ENCODE measurements around the gene MRGPRG.
A peak's percentile ranks its signal among the peaks of the same experiment; 100 is the strongest.

- TF ChIP-seq, protein P1, sequence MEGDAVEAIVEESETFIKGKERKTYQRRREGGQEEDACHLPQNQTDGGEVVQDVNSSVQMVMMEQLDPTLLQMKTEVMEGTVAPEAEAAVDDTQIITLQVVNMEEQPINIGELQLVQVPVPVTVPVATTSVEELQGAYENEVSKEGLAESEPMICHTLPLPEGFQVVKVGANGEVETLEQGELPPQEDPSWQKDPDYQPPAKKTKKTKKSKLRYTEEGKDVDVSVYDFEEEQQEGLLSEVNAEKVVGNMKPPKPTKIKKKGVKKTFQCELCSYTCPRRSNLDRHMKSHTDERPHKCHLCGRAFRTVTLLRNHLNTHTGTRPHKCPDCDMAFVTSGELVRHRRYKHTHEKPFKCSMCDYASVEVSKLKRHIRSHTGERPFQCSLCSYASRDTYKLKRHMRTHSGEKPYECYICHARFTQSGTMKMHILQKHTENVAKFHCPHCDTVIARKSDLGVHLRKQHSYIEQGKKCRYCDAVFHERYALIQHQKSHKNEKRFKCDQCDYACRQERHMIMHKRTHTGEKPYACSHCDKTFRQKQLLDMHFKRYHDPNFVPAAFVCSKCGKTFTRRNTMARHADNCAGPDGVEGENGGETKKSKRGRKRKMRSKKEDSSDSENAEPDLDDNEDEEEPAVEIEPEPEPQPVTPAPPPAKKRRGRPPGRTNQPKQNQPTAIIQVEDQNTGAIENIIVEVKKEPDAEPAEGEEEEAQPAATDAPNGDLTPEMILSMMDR (conservative IDR thresholded peaks at IDR 0.05; ENCODE audit: low read depth, low read length): peak; percentile 9; the same call in 1 of the 2 replicates
- no peak; the same call in 1 of the 2 replicates for TF ChIP-seq RAD21 (IDR thresholded peaks at IDR 0.05; ENCODE audit: low read length)
- TF ChIP-seq CEBPB (IDR thresholded peaks at IDR 0.05; ENCODE audit: low read depth, low read length): peak; percentile 7; the same call in 1 of the 2 replicates
- TF ChIP-seq RFX5 (IDR thresholded peaks at IDR 0.05; ENCODE audit: low read depth, low read length): no peak
- TF ChIP-seq CHD1 (IDR thresholded peaks at IDR 0.05; ENCODE audit: low read depth, low read length): no peak
- peak; percentile 41; the same call in 1 of the 2 replicates for TF ChIP-seq MAZ (IDR thresholded peaks at IDR 0.05; ENCODE audit: borderline replicate concordance, low read depth, low read length)
- TF ChIP-seq POLR2A (IDR thresholded peaks at IDR 0.05; ENCODE audit: low read depth, low read length): no peak
- no peak for TF ChIP-seq ELK1 (IDR thresholded peaks at IDR 0.05; ENCODE audit: borderline replicate concordance, low read depth, low read length)
- no peak for TF ChIP-seq RCOR1 (IDR thresholded peaks at IDR 0.05; ENCODE audit: insufficient replicate concordance, low read length)
These were observed 49.2 kb downstream of the MRGPRG start for GRCh38 chr11:3169255-3170043.

All from IMR-90 (cell line).